Breast epithelium (tissue), 4 donors: ENCODE results near the gene PCDH9. TPM values are rescaled to one million over a fixed set of nuclear protein-coding genes. Genes with fewer than 3 reads are reported as not detected.

Experiments
- DNase-seq, 2 donors: peaks; one replicate each; pipeline ENCODE4 v3.0.0-alpha.2; 2019; ENCODE audit warnings: low spot score in 2 of 2
- H3K27ac ChIP-seq, 2 donors: fragments of 200-600 bp; sonication (generic) in 1 of 2; one replicate each; pipeline ENCODE4 v1.5.1; 2016 to 2019; ENCODE audit warnings: mild to moderate bottlenecking in 1 of 2
- H3K27me3 ChIP-seq, 2 donors: fragments of 200-600 bp; sonication (generic) in 1 of 2; one replicate each; pipeline versions ENCODE4 v1.5.1 to v1.6.0; 2017 to 2019; ENCODE audit warnings: control low read depth in 1 of 2, mild to moderate bottlenecking in 1 of 2
- H3K36me3 ChIP-seq: fragments of 200-600 bp; one replicate; pipeline ENCODE4 v1.5.1; 2019
- H3K4me1 ChIP-seq, 2 donors: fragments of 200-600 bp; sonication (generic); one replicate each; pipeline ENCODE4 v1.5.1; 2016 to 2019; ENCODE audit warnings: control low read depth in 1 of 2
- H3K4me3 ChIP-seq, 3 donors: fragments of 200-600 bp; sonication (generic); 1 replicate in 2 of 3; 2 replicates in 1 of 3; pipeline ENCODE4 v1.5.1; 2016 to 2019; ENCODE audit warnings: mild to moderate bottlenecking in 3 of 3, moderate library complexity in 2 of 3
- H3K9me3 ChIP-seq, 2 donors: fragments of 200-600 bp; sonication (generic) in 1 of 2; one replicate each; pipeline ENCODE4 v1.5.1; 2016 to 2019; ENCODE audit warnings: control low read depth in 1 of 2
- POLR2A ChIP-seq: fragments of 450-650 bp; IDR thresholded peaks from one replicate; pipeline ENCODE4 v1.6.1; 2016; ENCODE audit warnings: antibody characterized with exemption, mild to moderate bottlenecking, moderate library complexity
- POLR2AphosphoS5 ChIP-seq, 3 donors: sonication (generic); formaldehyde crosslinking; IDR thresholded peaks; one replicate each; pipeline ENCODE4 v1.6.1; 2017; ENCODE audit warnings: antibody characterized with exemption in 3 of 3
- intact Hi-C: fragments of 100-400 bp; cut with DNase I; formaldehyde crosslinking; loops from one replicate; pipeline ENCODE4 v1.15.1; 2023; ENCODE audit warnings: low total_unique reads
- total RNA-seq, 3 donors: library from RNA; depleted of rRNA; stranded (reverse); fragments of >200 nt; gene quantifications; one replicate each; pipeline ENCODE4 v1.1.0, GENCODE V29; 2016
- TF ChIP-seq, protein P1 (sequence below), 3 donors: fragments of 450-650 bp; IDR thresholded peaks; one replicate each; pipeline ENCODE4 v1.5.1; 2016 to 2017; ENCODE audit warnings: antibody characterized with exemption in 3 of 3, mild to moderate bottlenecking in 3 of 3, moderate library complexity in 3 of 3

Gene PCDH9
- total RNA-seq, 3 donors from 2014 or later, result 0.98 to 26.7 (median 3.7) TPM

DNA sequence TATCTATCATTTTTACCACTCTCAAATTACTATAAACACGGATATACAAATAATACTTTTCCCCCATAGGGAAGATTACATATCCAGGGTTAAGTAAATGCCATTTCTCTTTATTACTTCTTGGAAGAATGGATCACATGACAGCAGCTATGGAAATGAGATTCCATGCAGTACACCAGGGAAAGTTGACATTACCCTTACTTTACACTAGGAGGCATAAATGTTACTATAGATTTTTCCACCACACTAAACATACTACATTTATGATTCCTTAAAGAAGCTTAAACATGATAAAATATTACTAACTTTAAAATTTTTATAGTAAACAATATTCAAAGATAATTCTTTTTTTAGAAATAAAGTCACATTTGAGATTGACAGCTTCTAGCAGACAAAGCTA lies 611.4 kb downstream of the PCDH9 start:
- intact Hi-C loops, result no loop called here

DNA sequence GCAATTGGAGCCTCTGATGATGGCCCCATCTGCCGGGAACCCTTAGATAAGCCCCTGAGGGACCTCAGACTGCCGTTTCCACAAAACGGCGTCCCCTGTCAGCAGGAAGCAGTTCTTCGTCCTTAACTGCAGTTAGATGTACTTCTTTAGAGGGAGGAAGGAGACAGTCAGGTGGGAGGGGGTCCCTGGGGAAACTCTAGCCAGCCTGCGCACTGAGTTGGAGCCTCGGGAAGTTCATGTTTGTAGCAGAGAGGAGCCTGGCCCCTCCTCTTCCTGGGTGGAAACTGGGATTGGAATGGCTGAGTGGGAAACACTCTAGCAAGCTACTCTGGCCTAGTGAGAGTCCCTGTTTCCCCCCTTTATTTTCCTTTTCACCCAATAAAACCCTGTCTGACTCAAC lies 612.4 kb downstream of the PCDH9 start:
- Histone ChIP-seq H3K4me1 (no peaks in the 10 kb centered on the region), H3K27ac (no peak overlapping the region), H3K36me3 (no peaks in the 10 kb centered on the region), H3K4me3 (no peak overlapping the region), H3K9me3 (no peaks in the 10 kb centered on the region), H3K27me3 (no peaks in the 10 kb centered on the region)
- TF ChIP-seq POLR2AphosphoS5 (IDR thresholded peaks at IDR 0.05), result no peak
- TF ChIP-seq POLR2A, result no peak
- TF ChIP-seq, protein P1, sequence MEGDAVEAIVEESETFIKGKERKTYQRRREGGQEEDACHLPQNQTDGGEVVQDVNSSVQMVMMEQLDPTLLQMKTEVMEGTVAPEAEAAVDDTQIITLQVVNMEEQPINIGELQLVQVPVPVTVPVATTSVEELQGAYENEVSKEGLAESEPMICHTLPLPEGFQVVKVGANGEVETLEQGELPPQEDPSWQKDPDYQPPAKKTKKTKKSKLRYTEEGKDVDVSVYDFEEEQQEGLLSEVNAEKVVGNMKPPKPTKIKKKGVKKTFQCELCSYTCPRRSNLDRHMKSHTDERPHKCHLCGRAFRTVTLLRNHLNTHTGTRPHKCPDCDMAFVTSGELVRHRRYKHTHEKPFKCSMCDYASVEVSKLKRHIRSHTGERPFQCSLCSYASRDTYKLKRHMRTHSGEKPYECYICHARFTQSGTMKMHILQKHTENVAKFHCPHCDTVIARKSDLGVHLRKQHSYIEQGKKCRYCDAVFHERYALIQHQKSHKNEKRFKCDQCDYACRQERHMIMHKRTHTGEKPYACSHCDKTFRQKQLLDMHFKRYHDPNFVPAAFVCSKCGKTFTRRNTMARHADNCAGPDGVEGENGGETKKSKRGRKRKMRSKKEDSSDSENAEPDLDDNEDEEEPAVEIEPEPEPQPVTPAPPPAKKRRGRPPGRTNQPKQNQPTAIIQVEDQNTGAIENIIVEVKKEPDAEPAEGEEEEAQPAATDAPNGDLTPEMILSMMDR (IDR thresholded peaks at IDR 0.05), result no peak
- intact Hi-C loops, result no loop called here
- no peak for DNase-seq

More for the DNA sequence above, 611.4 kb downstream of the PCDH9 start:
- no peak for DNase-seq
- H3K27ac ChIP-seq, result no peak overlapping the region
- no peaks in the 10 kb centered on the region for H3K9me3 ChIP-seq
- no peaks in the 10 kb centered on the region for H3K4me1 ChIP-seq
- H3K36me3 ChIP-seq, result no peaks in the 10 kb centered on the region
- no peaks in the 10 kb centered on the region for H3K27me3 ChIP-seq
- no peak overlapping the region for H3K4me3 ChIP-seq
- no peak for TF ChIP-seq POLR2A
- no peak for TF ChIP-seq POLR2AphosphoS5 (IDR thresholded peaks at IDR 0.05)
- TF ChIP-seq, protein P1 (IDR thresholded peaks at IDR 0.05), result no peak

DNA sequence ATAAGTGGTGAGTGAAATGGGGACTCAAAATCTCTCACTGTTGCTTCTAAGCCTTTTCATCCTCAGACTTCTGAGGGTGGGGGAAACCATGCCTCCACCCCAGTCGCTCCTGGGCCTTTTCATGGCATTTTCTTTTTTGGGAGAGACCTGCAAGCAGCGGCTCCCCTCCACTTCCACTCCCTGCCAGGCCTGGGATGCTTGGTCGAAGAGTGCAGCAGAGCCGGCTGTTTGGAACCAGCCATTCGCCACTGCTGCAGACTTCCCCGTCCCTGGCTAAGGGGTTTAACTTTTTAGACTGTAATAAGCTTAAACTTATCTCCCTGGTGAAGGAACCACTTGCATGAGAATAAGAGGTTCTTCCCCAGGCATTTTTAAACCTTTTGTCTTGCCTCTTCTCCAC lies 617.2 kb downstream of the PCDH9 start:
- intact Hi-C loops, result no loop called here
- TF ChIP-seq POLR2A (no peak), POLR2AphosphoS5 (IDR thresholded peaks at IDR 0.05) (no peak)
- TF ChIP-seq, protein P1 (IDR thresholded peaks at IDR 0.05), result no peak
- no peaks in the 10 kb centered on the region for H3K27me3 ChIP-seq
- no peak for DNase-seq
- no peak overlapping the region for H3K27ac ChIP-seq
- H3K4me1 ChIP-seq, result no peaks in the 10 kb centered on the region
- no peaks in the 10 kb centered on the region for H3K36me3 ChIP-seq
- no peak overlapping the region for H3K4me3 ChIP-seq
- H3K9me3 ChIP-seq, result no peaks in the 10 kb centered on the region

DNA sequence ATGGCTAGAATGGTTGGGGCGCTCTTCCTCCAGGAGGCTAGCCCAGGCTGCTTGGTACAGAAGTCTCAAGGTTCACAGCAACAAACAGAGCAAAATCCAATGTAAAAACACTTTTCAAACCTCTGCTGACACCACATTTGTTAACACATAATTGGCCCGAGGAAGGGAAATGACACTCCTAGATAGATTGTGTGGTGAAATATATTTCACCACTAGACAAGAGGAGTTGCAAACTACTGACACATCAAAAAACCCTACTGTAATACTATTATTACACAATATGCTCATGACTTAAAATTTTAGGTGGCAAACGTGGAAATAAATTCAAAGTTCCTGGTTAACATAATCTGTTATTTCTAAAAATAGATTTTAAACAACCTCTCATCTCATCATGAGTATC lies 643.6 kb downstream of the PCDH9 start:
- Histone ChIP-seq H3K9me3 (no peaks in the 10 kb centered on the region), H3K27me3 (no peaks in the 10 kb centered on the region), H3K27ac (no peak overlapping the region), H3K36me3 (no peaks in the 10 kb centered on the region), H3K4me1 (no peaks in the 10 kb centered on the region), H3K4me3 (no peak overlapping the region)
- intact Hi-C loops, result loop anchor here (5.0 kb wide), 1 partner anchor 641 kb away; no protein-coding TSS in a partner anchor
- no peak for DNase-seq
- TF ChIP-seq POLR2A, result no peak
- TF ChIP-seq, protein P1 (IDR thresholded peaks at IDR 0.05), result no peak
- no peak for TF ChIP-seq POLR2AphosphoS5 (IDR thresholded peaks at IDR 0.05)

DNA sequence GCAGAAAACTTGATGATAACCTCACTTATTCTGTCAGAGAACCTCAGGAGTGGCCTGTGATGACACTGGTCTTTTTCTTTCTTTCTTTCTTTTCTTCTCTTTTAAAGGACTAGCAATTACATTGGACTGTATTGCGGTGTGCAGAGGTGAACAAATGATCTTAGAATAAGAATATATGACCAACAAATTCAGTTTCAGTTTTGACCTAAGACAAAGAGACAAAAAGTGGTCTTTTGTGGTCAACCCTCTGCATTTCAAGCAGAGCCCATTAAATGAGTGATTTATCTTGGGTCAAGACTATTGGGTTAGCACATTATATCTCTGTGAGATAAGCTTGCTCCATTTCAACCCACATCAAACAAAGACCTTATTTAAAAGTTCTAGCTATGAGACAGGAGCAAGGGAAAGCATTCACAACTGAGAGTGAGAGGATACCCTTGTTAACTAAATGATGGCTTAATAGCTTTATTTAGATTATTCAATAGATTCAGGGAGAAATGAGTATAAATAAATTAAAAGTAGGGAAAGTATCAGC lies 644.4 kb downstream of the PCDH9 start:
- DNase-seq, result no peak
- TF ChIP-seq POLR2A, result no peak
- TF ChIP-seq, protein P1 (IDR thresholded peaks at IDR 0.05), result no peak
- no peak for TF ChIP-seq POLR2AphosphoS5 (IDR thresholded peaks at IDR 0.05)
- H3K9me3 ChIP-seq, result no peaks in the 10 kb centered on the region
- no peak overlapping the region for H3K27ac ChIP-seq
- intact Hi-C loops, result loop anchor here (5.0 kb wide), 1 partner anchor 642 kb away; no protein-coding TSS in a partner anchor
- H3K27me3 ChIP-seq, result no peaks in the 10 kb centered on the region
- no peaks in the 10 kb centered on the region for H3K36me3 ChIP-seq
- H3K4me1 ChIP-seq, result no peaks in the 10 kb centered on the region
- H3K4me3 ChIP-seq, result no peak overlapping the region
